Calu3 (cell line): Measurements from ENCODE around the gene TMEM91. TPM values are rescaled to one million over a fixed set of nuclear protein-coding genes. Genes with fewer than 3 reads are reported as not detected.

ENCODE experiments used
- BruUV-seq: library from RNA; stranded (reverse); fragments of 400-500 nt; replicated peaks from 2 replicates; lab custom pipeline; 2021; lab: Mats Ljungman, UMichigan
- CTCF ChIA-PET: fragments of 300-600 bp; sonication (Branson Sonifier 250); formaldehyde crosslinking; loops from one replicate; lab custom pipeline; 2022; ENCODE audit warnings: antibody characterized with exemption; lab: Charles Lee
- DNase-seq: peaks from one replicate; pipeline ENCODE4 v3.0.0; 2022
- H3K27ac Mint-ChIP-seq: one replicate; pipeline ENCODE4 v1.8.0; 2022; ENCODE audit warnings: mixed read lengths; ENCODE audit not compliant: unreplicated experiment
- H3K27me3 Mint-ChIP-seq: one replicate; pipeline ENCODE4 v1.8.0; 2022; ENCODE audit warnings: mixed read lengths; ENCODE audit not compliant: unreplicated experiment
- H3K36me3 Mint-ChIP-seq: one replicate; pipeline ENCODE4 v1.8.0; 2022; ENCODE audit warnings: mild to moderate bottlenecking, moderate library complexity, mixed read lengths; ENCODE audit not compliant: insufficient read depth, unreplicated experiment
- H3K4me1 Mint-ChIP-seq: one replicate; pipeline ENCODE4 v1.8.0; 2022; ENCODE audit warnings: mild to moderate bottlenecking, low read depth, mixed read lengths; ENCODE audit not compliant: unreplicated experiment
- H3K4me3 Mint-ChIP-seq: one replicate; pipeline ENCODE4 v1.8.0; 2022; ENCODE audit warnings: mild to moderate bottlenecking, low read depth, moderate library complexity, mixed read lengths; ENCODE audit not compliant: unreplicated experiment
- H3K9me3 Mint-ChIP-seq: one replicate; pipeline ENCODE4 v1.8.0; 2022; ENCODE audit warnings: low read depth, mixed read lengths; ENCODE audit not compliant: unreplicated experiment
- intact Hi-C: fragments of 100-400 bp; cut with micrococcal nuclease; formaldehyde crosslinking; loops from one replicate; pipeline ENCODE4 v1.10.0; 2022; ENCODE audit not compliant: unreplicated experiment
- total RNA-seq: library from RNA; stranded (reverse); gene quantifications from 2 replicates; pipeline ENCODE4 v1.2.3, GENCODE V29; 2022
- TF ChIP-seq, protein P1 (sequence below): fragments of 200-600 bp; IDR thresholded peaks from one replicate; pipeline ENCODE4 v1.8.0; 2022; ENCODE audit warnings: antibody characterized with exemption; ENCODE audit not compliant: unreplicated experiment

Gene TMEM91
- total RNA-seq, 1 experiment from 2014 or later = 3.9 TPM

DNA sequence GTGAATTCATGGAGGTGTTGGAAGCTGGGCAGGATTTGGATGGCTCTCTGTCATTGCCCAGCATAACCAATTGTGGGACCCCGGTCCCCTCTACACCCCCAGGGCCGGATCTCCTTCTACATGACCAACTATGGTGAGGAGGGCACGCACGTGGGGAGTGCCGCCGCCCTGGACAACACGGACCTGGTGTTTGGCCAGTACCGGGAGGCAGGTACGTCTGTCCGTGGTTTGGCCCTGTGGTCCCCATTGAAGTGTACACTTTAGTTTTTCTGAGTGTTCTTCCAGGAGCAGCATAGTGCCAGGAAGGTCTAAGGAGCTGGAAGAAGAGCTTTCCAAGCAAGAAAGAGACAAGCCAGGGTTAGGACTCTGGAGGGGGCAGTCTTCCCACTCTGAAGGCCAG is 37.6 kb downstream of the TMEM91 start:
- DNase-seq = no peak
- Mint-ChIP-seq H3K27ac (no peak overlapping the region), H3K36me3 (peaks cover 8% of the 10 kb centered on the region), H3K27me3 (no peaks in the 10 kb centered on the region), H3K9me3 (no peaks in the 10 kb centered on the region), H3K4me3 (no peak overlapping the region), H3K4me1 (peaks cover 15% of the 10 kb centered on the region)
- TF ChIP-seq, protein P1, sequence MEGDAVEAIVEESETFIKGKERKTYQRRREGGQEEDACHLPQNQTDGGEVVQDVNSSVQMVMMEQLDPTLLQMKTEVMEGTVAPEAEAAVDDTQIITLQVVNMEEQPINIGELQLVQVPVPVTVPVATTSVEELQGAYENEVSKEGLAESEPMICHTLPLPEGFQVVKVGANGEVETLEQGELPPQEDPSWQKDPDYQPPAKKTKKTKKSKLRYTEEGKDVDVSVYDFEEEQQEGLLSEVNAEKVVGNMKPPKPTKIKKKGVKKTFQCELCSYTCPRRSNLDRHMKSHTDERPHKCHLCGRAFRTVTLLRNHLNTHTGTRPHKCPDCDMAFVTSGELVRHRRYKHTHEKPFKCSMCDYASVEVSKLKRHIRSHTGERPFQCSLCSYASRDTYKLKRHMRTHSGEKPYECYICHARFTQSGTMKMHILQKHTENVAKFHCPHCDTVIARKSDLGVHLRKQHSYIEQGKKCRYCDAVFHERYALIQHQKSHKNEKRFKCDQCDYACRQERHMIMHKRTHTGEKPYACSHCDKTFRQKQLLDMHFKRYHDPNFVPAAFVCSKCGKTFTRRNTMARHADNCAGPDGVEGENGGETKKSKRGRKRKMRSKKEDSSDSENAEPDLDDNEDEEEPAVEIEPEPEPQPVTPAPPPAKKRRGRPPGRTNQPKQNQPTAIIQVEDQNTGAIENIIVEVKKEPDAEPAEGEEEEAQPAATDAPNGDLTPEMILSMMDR = no peak
- intact Hi-C loops = no loop called here
- CTCF ChIA-PET = no interaction called here
- no TSS peak for BruUV-seq

DNA sequence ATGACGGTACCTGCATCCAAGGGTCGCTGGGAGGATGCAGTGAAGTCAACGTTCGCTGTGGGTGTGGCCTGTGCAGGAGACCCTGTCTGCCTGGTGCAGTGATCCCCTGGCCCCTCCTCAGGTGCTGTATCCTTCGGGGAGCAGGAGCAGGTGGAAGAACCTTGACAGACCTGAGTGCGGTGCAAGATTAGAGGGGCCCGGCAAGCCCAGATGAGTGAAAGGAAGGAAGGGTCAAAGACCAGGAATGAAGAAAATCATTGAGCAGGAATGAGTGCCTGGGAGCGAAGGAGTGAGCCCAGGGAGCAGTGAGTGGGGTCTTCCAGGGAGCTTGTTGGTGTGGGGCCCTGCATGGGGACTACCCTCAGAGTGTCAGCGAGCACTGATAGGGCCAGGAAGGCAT is 38.1 kb downstream of the TMEM91 start:
- BruUV-seq = no TSS peak
- Mint-ChIP-seq H3K27ac (no peak overlapping the region), H3K36me3 (peaks cover 13% of the 10 kb centered on the region), H3K9me3 (no peaks in the 10 kb centered on the region), H3K27me3 (no peaks in the 10 kb centered on the region), H3K4me3 (no peak overlapping the region), H3K4me1 (peaks cover 9% of the 10 kb centered on the region)
- CTCF ChIA-PET = no interaction called here
- no peak for DNase-seq
- TF ChIP-seq, protein P1 = no peak
- intact Hi-C loops = no loop called here

DNA sequence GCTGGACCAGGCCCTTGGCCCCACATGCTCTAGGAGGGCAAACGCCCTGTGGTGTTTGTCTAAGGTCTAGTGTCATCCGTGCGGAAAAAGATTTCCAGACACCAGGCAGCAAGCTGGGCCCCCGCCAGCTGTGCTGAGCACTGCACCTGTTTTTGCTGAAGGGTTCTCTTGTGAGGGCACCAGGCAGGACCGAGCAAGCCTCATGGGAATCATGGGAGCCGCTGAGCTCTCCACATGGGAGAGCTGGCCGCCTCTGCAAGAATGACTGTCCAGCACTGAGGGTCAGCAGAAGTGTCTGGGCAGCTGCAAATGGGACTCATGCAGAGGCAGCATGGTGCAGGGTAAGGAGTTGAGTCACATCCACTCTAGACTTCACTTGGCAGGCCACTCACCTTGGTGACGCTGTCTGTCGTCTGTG is 38.8 kb downstream of the TMEM91 start:
- BruUV-seq = no TSS peak
- H3K27me3 Mint-ChIP-seq = no peaks in the 10 kb centered on the region
- TF ChIP-seq, protein P1 = no peak
- H3K4me3 Mint-ChIP-seq = no peak overlapping the region
- peaks cover 19% of the 10 kb centered on the region for H3K36me3 Mint-ChIP-seq
- CTCF ChIA-PET = no interaction called here
- intact Hi-C loops = no loop called here
- H3K9me3 Mint-ChIP-seq = no peaks in the 10 kb centered on the region
- peaks cover 2% of the 10 kb centered on the region for H3K4me1 Mint-ChIP-seq
- no peak overlapping the region for H3K27ac Mint-ChIP-seq
- no peak for DNase-seq

DNA sequence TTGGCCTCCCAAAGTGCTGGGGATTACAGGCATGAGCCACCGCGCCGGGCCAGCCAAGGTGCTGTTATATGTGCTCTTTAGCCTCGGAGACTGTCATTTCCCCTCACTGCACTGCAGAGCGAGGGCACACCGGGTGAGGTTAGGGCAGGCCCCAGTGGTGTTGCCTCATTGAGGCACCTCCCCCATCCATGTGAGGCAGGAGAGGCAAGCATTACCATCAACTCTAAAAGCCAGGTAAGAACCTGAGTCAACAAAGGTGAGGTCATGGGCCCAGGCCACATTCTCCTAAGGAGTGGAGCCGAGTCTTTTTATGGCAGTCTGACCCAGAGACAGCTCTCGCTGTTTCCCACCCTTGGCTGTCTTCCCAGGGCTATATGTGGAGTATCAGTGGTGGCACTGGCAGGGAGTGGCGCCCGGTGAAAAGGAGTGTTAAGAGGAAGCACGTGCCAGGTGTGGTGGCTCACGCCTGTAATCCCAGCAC is 39.9 kb downstream of the TMEM91 start:
- H3K9me3 Mint-ChIP-seq = no peaks in the 10 kb centered on the region
- H3K4me1 Mint-ChIP-seq = no peaks in the 10 kb centered on the region
- peaks cover 26% of the 10 kb centered on the region for H3K36me3 Mint-ChIP-seq
- TF ChIP-seq, protein P1 = no peak
- CTCF ChIA-PET = no interaction called here
- H3K4me3 Mint-ChIP-seq = no peak overlapping the region
- no peak overlapping the region for H3K27ac Mint-ChIP-seq
- no TSS peak for BruUV-seq
- H3K27me3 Mint-ChIP-seq = no peaks in the 10 kb centered on the region
- intact Hi-C loops = no loop called here
- DNase-seq = no peak
